Esophagus muscularis mucosa (tissue), 4 donors: Measurements from ENCODE around the gene ZNF207. TPM values are rescaled to one million over a fixed set of nuclear protein-coding genes. Genes with fewer than 3 reads are reported as not detected.

Experiments used
- DNase-seq: peaks from one replicate; pipeline ENCODE4 v3.0.0-alpha.2; 2017; ENCODE audit errors: extremely low spot score
- H3K27ac ChIP-seq, 4 donors: fragments of 200-600 bp; sonication (generic); replicated peaks in 1 of 4; 1 replicate in 3 of 4; 2 replicates in 1 of 4; pipeline ENCODE4 v1.5.1; 2016 to 2019; ENCODE audit warnings: mild to moderate bottlenecking in 1 of 4
- H3K27me3 ChIP-seq, 4 donors: fragments of 200-600 bp; sonication (generic); one replicate each; pipeline versions ENCODE4 v1.5.1 to v1.6.0; 2016 to 2019
- H3K36me3 ChIP-seq, 4 donors: fragments of 200-600 bp; sonication (generic); one replicate each; pipeline ENCODE4 v1.5.1; 2016 to 2019
- H3K4me1 ChIP-seq, 4 donors: fragments of 200-600 bp; sonication (generic); one replicate each; pipeline ENCODE4 v1.5.1; 2016 to 2019
- H3K4me3 ChIP-seq, 4 donors: fragments of 200-600 bp; sonication (generic); 1 replicate in 2 of 4; 2 replicates in 2 of 4; pipeline ENCODE4 v1.5.1; 2016 to 2019; ENCODE audit warnings: mild to moderate bottlenecking in 4 of 4, moderate library complexity in 1 of 4
- H3K9me3 ChIP-seq, 4 donors: fragments of 200-600 bp; sonication (generic); 1 replicate in 3 of 4; 2 replicates in 1 of 4; pipeline ENCODE4 v1.5.1; 2016 to 2019
- EP300 ChIP-seq: sonication (generic); formaldehyde crosslinking; IDR thresholded peaks from one replicate; pipeline ENCODE4 v1.6.1; 2017; ENCODE audit warnings: antibody characterized with exemption
- POLR2A ChIP-seq: fragments of 450-650 bp; IDR thresholded peaks from one replicate; pipeline ENCODE4 v1.6.1; 2017; ENCODE audit warnings: antibody characterized with exemption, moderate library complexity, mild to moderate bottlenecking, low read depth
- POLR2AphosphoS5 ChIP-seq, 2 donors: sonication (generic); formaldehyde crosslinking; IDR thresholded peaks; one replicate each; pipeline ENCODE4 v1.6.1; 2017; ENCODE audit warnings: antibody characterized with exemption in 2 of 2
- WGBS: methylation state at CpG from one replicate; pipeline ENCODE4 v1.1.5; 2018; 5-methylcytosine and 5-hydroxymethylcytosine counted together
- intact Hi-C: fragments of 100-400 bp; cut with DNase I; formaldehyde crosslinking; loops from one replicate; pipeline ENCODE4 v1.15.1; 2023
- total RNA-seq, 4 donors: library from RNA; depleted of rRNA; stranded (reverse); fragments of >200 nt; gene quantifications; one replicate each; pipeline versions ENCODE4 v1.1.0 to v1.2.1, GENCODE V29; 2016
- TF ChIP-seq, protein P1 (sequence below), 3 experiments: fragments of 200-600 bp in 2 of 3; fragments of 450-650 bp in 1 of 3; sonication (generic) in 2 of 3; IDR thresholded peaks; one replicate each; pipeline ENCODE4 v1.5.1; 2017 to 2019; ENCODE audit warnings: antibody characterized with exemption in 3 of 3, mild to moderate bottlenecking in 2 of 3, moderate library complexity in 1 of 3

The ZNF207 gene
- total RNA-seq, 4 donors from 2014 or later, result 68.1 to 92.1 (median 86.3) TPM

DNA sequence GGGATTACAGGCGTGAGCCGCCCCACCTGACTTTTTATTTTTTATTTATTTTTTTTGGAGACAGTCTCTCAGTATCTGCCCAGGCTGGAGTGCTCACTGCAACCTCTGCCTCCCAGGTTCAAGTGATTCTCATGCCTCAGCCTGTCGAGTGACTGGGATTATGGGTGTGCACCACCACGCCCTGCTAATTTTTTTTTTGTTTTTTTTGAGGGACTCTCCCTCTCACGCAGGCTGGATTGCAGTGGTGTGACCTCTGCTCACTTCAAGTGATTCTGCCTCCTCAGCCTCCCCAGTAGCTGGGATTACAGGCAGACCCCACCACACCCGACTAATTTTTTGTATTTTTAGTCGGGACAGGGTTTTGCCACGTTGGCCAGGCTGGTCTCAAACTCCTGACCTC, 7.7 kb downstream of the ZNF207 start:
- no peak overlapping the region for H3K4me3 ChIP-seq
- TF ChIP-seq EP300 (no peak), POLR2A (no peak), POLR2AphosphoS5 (IDR thresholded peaks at IDR 0.05) (no peak)
- TF ChIP-seq, protein P1, sequence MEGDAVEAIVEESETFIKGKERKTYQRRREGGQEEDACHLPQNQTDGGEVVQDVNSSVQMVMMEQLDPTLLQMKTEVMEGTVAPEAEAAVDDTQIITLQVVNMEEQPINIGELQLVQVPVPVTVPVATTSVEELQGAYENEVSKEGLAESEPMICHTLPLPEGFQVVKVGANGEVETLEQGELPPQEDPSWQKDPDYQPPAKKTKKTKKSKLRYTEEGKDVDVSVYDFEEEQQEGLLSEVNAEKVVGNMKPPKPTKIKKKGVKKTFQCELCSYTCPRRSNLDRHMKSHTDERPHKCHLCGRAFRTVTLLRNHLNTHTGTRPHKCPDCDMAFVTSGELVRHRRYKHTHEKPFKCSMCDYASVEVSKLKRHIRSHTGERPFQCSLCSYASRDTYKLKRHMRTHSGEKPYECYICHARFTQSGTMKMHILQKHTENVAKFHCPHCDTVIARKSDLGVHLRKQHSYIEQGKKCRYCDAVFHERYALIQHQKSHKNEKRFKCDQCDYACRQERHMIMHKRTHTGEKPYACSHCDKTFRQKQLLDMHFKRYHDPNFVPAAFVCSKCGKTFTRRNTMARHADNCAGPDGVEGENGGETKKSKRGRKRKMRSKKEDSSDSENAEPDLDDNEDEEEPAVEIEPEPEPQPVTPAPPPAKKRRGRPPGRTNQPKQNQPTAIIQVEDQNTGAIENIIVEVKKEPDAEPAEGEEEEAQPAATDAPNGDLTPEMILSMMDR (IDR thresholded peaks at IDR 0.05), result no peak
- no peak for DNase-seq
- WGBS, result 84% methylated on average over 8 of the region's 8 CpGs
- intact Hi-C loops, result no loop called here
- H3K4me1 ChIP-seq, result peaks cover 42 to 57% (median 55%) of the 10 kb centered on the region in 4 donors
- peaks cover 42 to 95% (median 76%) of the 10 kb centered on the region in 4 donors for H3K36me3 ChIP-seq
- H3K27ac ChIP-seq, result no peak overlapping the region
- H3K9me3 ChIP-seq, result no peaks in the 10 kb centered on the region
- H3K27me3 ChIP-seq, result no peaks in the 10 kb centered on the region

DNA sequence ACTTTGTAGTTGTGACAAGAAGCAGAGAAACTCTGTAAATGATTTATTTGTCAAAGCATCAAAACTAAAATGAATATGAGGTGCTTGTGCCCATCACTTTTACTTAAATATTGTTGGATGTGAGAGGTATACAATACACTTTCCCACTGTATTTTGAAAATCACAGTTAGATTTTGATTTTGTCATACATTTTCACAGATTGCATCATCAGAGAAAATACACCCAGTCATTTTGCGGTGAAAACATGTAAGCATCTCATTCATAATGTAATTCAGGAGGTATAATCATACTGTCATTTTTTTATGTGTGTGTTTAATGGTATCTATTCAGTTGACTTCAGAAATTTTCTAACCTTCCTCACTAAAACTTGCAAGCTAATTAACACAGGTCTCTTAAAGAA, 11.3 kb downstream of the ZNF207 start:
- no peak for DNase-seq
- 93% methylated on average over 1 of the region's 1 CpG for WGBS
- TF ChIP-seq POLR2A, result no peak
- no peak for TF ChIP-seq POLR2AphosphoS5 (IDR thresholded peaks at IDR 0.05)
- TF ChIP-seq, protein P1 (IDR thresholded peaks at IDR 0.05), result no peak
- TF ChIP-seq EP300, result no peak
- Histone ChIP-seq H3K27ac (no peak overlapping the region), H3K9me3 (no peaks in the 10 kb centered on the region), H3K4me1 (peaks cover 6 to 21% (median 19%) of the 10 kb centered on the region in 4 donors), H3K27me3 (no peaks in the 10 kb centered on the region), H3K4me3 (no peak overlapping the region), H3K36me3 (peaks cover 78 to 98% (median 88%) of the 10 kb centered on the region in 4 donors)
- intact Hi-C loops, result no loop called here

DNA sequence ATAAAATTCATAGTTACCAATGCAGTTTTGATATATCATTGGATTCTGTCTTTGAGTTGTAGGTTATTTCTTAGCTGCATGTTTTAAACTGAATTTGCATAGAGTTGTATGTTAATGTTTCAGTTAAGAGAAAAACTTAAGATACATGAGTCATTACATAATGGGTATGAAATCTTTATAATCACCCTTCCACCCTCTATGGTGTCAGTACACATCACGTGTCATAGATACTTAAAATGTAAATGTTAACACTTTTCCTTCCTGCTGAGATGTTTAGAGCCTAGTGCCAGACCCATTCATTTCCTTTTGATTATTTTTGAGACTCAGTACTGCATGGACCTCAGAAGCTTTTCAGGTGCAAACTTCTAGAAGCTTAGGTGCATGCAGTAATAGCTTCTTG, 20.5 kb downstream of the ZNF207 start:
- Histone ChIP-seq H3K4me1 (no peaks in the 10 kb centered on the region), H3K4me3 (no peak overlapping the region), H3K36me3 (peaks cover 74 to 99% (median 91%) of the 10 kb centered on the region in 4 donors), H3K9me3 (no peaks in the 10 kb centered on the region), H3K27ac (no peak overlapping the region), H3K27me3 (no peaks in the 10 kb centered on the region)
- intact Hi-C loops, result no loop called here
- WGBS, result 75% methylated on average over 1 of the region's 1 CpG
- no peak for DNase-seq
- TF ChIP-seq, protein P1 (IDR thresholded peaks at IDR 0.05), result no peak
- TF ChIP-seq POLR2A (no peak), POLR2AphosphoS5 (IDR thresholded peaks at IDR 0.05) (no peak), EP300 (no peak)

DNA sequence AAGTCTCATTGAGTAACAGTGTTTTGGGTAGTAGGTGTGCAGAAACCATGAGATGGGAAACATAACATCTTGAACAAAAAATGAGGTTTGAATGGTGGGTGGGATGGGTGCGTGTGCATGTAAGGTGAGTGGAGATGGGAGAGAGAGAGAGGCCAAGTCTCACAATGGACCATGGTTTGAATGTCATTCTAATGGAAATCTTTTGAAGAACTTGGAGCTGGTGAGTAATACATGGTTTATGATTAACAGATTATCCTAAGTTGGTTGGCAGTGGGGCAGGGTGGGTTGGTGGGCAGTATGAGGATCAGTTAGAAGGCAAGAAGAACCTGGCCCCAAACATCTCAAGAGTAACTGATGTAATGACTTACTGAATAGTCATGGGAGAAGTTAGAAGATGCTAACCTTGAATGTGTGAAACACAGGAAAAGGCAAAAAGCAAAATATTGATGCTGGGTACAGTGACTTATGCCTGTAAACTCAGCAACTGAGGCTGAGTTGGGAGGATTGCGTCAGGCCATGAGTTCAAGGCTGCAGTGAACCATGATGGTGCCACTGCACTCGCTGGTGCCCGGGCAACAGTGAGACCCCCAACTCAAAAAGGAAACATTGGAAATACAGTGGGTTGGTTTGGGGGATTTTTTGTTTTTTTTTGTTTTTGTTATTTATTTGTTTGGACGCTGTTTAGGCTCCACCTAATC, 32.7 kb downstream of the ZNF207 start:
- H3K36me3 ChIP-seq, result peaks cover 14 to 71% (median 48%) of the 10 kb centered on the region in 4 donors
- intact Hi-C loops, result no loop called here
- 94% methylated on average over 5 of the region's 5 CpGs for WGBS
- no peak for DNase-seq
- H3K27ac ChIP-seq, result no peak overlapping the region
- no peaks in the 10 kb centered on the region for H3K27me3 ChIP-seq
- no peaks in the 10 kb centered on the region for H3K9me3 ChIP-seq
- H3K4me1 ChIP-seq, result no peaks in the 10 kb centered on the region
- H3K4me3 ChIP-seq, result no peak overlapping the region
- no peak for TF ChIP-seq EP300
- peak in 1 of 2 donors; percentile 3 for TF ChIP-seq POLR2AphosphoS5 (IDR thresholded peaks at IDR 0.05)
- TF ChIP-seq, protein P1 (IDR thresholded peaks at IDR 0.05), result no peak
- TF ChIP-seq POLR2A, result no peak
